ENCODE results near the gene HES7. TPM values are rescaled to one million over a fixed set of nuclear protein-coding genes. Genes with fewer than 3 reads are reported as not detected.
A peak's percentile ranks its signal among the peaks of the same experiment; 100 is the strongest.

Gene HES7
- total RNA-seq, 1 experiment from 2014 or later: 0.61 TPM

GRCh38 chr17:8074554-8074953, 49.4 kb downstream of the HES7 start:
- no peak for DNase-seq (ENCODE audit: low spot score)

- DNase-seq (ENCODE audit: low spot score): peak; percentile 58
These were observed 50.0 kb downstream of the HES7 start for GRCh38 chr17:8073627-8074484.

- DNase-seq (ENCODE audit: low spot score): no peak
These were observed 51.0 kb downstream of the HES7 start for GRCh38 chr17:8072729-8073461.

- DNase-seq (ENCODE audit: low spot score): no peak
These were observed 51.6 kb downstream of the HES7 start for GRCh38 chr17:8072341-8072728.

- no peak for DNase-seq (ENCODE audit: low spot score)
These were observed 52.4 kb downstream of the HES7 start for GRCh38 chr17:8071496-8071895.

Small RNA genes within 50 kb of the gene (small RNA-seq; reads per million reads assigned to genes)
- gene MIR4314: not detected

Other genes with a start within 250 kb of the HES7 start
- gene CHD3, start 235.3 kb downstream of the HES7 start, total RNA-seq (2014; rRNA removed; shearing (Covaris generic)): 52.8 and 54.3 TPM in 2 replicates
- 0.81 and 1.1 TPM in 2 replicates for gene RNF227, start 207.8 kb downstream of the HES7 start, total RNA-seq (2014; rRNA removed; shearing (Covaris generic))
- gene KCNAB3, start 194.2 kb downstream of the HES7 start, total RNA-seq (2014; rRNA removed; shearing (Covaris generic)): 0.74 and 1.4 TPM in 2 replicates
- 22.0 and 24.5 TPM in 2 replicates for gene TRAPPC1, start 192.2 kb downstream of the HES7 start, total RNA-seq (2014; rRNA removed; shearing (Covaris generic))
- 17.3 and 24.4 TPM in 2 replicates for gene CNTROB, start 191.9 kb downstream of the HES7 start, total RNA-seq (2014; rRNA removed; shearing (Covaris generic))
- gene GUCY2D, start 121.5 kb downstream of the HES7 start, total RNA-seq (2014; rRNA removed; shearing (Covaris generic)): 0.03 TPM in 1 of 2 replicates, not detected in the other
- not detected in 2 replicates for gene ALOX15B, start 85.0 kb downstream of the HES7 start, total RNA-seq (2014; rRNA removed; shearing (Covaris generic))
- gene ALOX12B, start 36.4 kb downstream of the HES7 start, total RNA-seq (2014; rRNA removed; shearing (Covaris generic)): 0.97 TPM in 1 of 2 replicates, not detected in the other
- gene ALOXE3, start 5.6 kb downstream of the HES7 start, total RNA-seq (2014; rRNA removed; shearing (Covaris generic)): not detected in 2 replicates
- 37.1 and 43.5 TPM in 2 replicates for gene PER1, start 28.3 kb upstream of the HES7 start, total RNA-seq (2014; rRNA removed; shearing (Covaris generic))
- gene VAMP2, start 38.8 kb upstream of the HES7 start, total RNA-seq (2014; rRNA removed; shearing (Covaris generic)): 4.9 and 5.8 TPM in 2 replicates
- 12.6 and 14.5 TPM in 2 replicates for gene TMEM107, start 52.3 kb upstream of the HES7 start, total RNA-seq (2014; rRNA removed; shearing (Covaris generic))
- 12.4 and 12.8 TPM in 2 replicates for gene BORCS6, start 66.1 kb upstream of the HES7 start, total RNA-seq (2014; rRNA removed; shearing (Covaris generic))
- 75.0 and 84.9 TPM in 2 replicates for gene AURKB, start 86.5 kb upstream of the HES7 start, total RNA-seq (2014; rRNA removed; shearing (Covaris generic))
- gene CTC1, start 124.0 kb upstream of the HES7 start, total RNA-seq (2014; rRNA removed; shearing (Covaris generic)): 5.9 and 17.7 TPM in 2 replicates
- gene PFAS, start 125.2 kb upstream of the HES7 start, total RNA-seq (2014; rRNA removed; shearing (Covaris generic)): 45.4 and 51.3 TPM in 2 replicates
- gene RANGRF, start 164.6 kb upstream of the HES7 start, total RNA-seq (2014; rRNA removed; shearing (Covaris generic)): 13.9 and 18.4 TPM in 2 replicates
- gene SLC25A35, start 171.3 kb upstream of the HES7 start, total RNA-seq (2014; rRNA removed; shearing (Covaris generic)): 1.7 and 2.4 TPM in 2 replicates
- not detected in 2 replicates for gene ARHGEF15, start 186.1 kb upstream of the HES7 start, total RNA-seq (2014; rRNA removed; shearing (Covaris generic))
- not detected in 2 replicates for gene ODF4, start 215.7 kb upstream of the HES7 start, total RNA-seq (2014; rRNA removed; shearing (Covaris generic))